ELF-1 (cell line): Measurements from ENCODE around the gene SENP6.
"Not testable (repeated sequence)": the region's sequence is repeated elsewhere in the genome, so short reads cannot be mapped to it uniquely, and the experiment has no call there.

Experiments used
- DNase-seq: peaks from one replicate; pipeline ENCODE4 v3.0.0-alpha.2; 2016; ENCODE audit warnings: low read depth, low spot score

SENP6 gene

GRCh38 chr6:75601304-75602245 is at the start of gene SENP6:
Gene SENP6 (plus strand): TSS chr6:75601880. CDS start chr6:75602525, 645 bp downstream.
- DNase-seq: peak; percentile 85

- peak; percentile 4 for DNase-seq
These were observed 45.4 kb upstream of the SENP6 start for GRCh38 chr6:75556240-75556639.

GRCh38 chr6:75557068-75557467 is 44.6 kb upstream of the SENP6 start:
- DNase-seq: no peak

- peak; percentile 60 for DNase-seq
These were observed 38.6 kb upstream of the SENP6 start for GRCh38 chr6:75563032-75563431.

GRCh38 chr6:75566137-75566767 is 35.4 kb upstream of the SENP6 start:
- DNase-seq: no peak

- no peak for DNase-seq
These were observed 33.6 kb upstream of the SENP6 start for GRCh38 chr6:75568100-75568499.

- no peak for DNase-seq
These were observed 32.7 kb upstream of the SENP6 start for GRCh38 chr6:75568965-75569364.

- DNase-seq: not testable (repeated sequence)
These were observed 31.0 kb upstream of the SENP6 start for GRCh38 chr6:75570671-75571070.

GRCh38 chr6:75572072-75572471 is 29.6 kb upstream of the SENP6 start:
- no peak for DNase-seq

GRCh38 chr6:75579951-75580350 is 21.7 kb upstream of the SENP6 start:
- DNase-seq: no peak

- DNase-seq: no peak
These were observed 20.4 kb upstream of the SENP6 start for GRCh38 chr6:75581231-75581630.

- DNase-seq: not testable (repeated sequence)
These were observed 17.1 kb upstream of the SENP6 start for GRCh38 chr6:75584552-75584951.

- no peak for DNase-seq
These were observed 12.7 kb upstream of the SENP6 start for GRCh38 chr6:75588948-75589347.

- no peak for DNase-seq
These were observed 11.3 kb upstream of the SENP6 start for GRCh38 chr6:75590370-75590769.

- DNase-seq: not testable (repeated sequence)
These were observed 5.3 kb upstream of the SENP6 start for GRCh38 chr6:75596380-75596779.

- no peak for DNase-seq
These were observed 912 bp upstream of the SENP6 start for GRCh38 chr6:75600768-75601167.

GRCh38 chr6:75602246-75603105 is 796 bp downstream of the SENP6 start:
- peak; percentile 72 for DNase-seq

- no peak for DNase-seq
These were observed 1.4 kb downstream of the SENP6 start for GRCh38 chr6:75603106-75603420.

- no peak for DNase-seq
These were observed 2.6 kb downstream of the SENP6 start for GRCh38 chr6:75604294-75604693.

- no peak for DNase-seq
These were observed 4.0 kb downstream of the SENP6 start for GRCh38 chr6:75605635-75606034.

GRCh38 chr6:75608304-75608703 is 6.6 kb downstream of the SENP6 start:
- no peak for DNase-seq

- no peak for DNase-seq
These were observed 7.4 kb downstream of the SENP6 start for GRCh38 chr6:75608956-75609533.
